ENCODE measurements around the gene KRT38.
"Not testable (repeated sequence)": the region's sequence is repeated elsewhere in the genome, so short reads cannot be mapped to it uniquely, and the experiment has no call there.

The KRT38 gene

DNA sequence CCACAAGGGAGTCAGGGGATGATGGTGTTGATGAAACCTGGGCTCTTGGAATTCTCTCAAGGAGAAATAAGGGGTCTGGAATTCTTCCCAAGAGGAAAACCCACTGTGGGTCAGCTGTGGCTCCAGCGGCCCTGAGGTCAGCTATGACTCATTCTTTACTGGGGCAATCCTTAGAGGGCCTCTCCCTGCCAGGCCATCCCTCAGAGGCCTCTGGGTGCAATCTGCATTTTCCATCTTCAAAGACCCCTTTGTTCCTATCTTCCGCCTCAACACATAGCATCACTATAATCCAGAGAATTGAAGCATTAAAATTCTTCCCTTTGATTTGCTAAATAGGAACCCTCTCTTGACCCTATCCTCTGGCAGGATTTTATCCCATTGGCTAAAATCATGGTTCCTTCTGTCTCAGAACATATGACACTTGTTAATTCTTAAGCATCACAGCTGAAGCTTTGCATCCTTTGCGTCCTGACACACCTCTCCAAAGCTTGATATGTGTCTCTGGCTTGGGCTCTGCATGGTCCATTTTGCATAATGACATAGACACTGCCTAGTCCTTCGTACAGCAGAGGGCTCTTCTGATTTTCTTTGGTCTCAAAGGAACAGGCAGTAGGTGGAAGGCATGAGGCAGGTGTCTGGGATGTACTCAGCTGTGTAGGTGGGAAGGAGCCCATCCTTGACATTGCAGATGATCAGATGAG lies 12.0 kb downstream of the KRT38 start:
- TF ChIP-seq, protein P1, sequence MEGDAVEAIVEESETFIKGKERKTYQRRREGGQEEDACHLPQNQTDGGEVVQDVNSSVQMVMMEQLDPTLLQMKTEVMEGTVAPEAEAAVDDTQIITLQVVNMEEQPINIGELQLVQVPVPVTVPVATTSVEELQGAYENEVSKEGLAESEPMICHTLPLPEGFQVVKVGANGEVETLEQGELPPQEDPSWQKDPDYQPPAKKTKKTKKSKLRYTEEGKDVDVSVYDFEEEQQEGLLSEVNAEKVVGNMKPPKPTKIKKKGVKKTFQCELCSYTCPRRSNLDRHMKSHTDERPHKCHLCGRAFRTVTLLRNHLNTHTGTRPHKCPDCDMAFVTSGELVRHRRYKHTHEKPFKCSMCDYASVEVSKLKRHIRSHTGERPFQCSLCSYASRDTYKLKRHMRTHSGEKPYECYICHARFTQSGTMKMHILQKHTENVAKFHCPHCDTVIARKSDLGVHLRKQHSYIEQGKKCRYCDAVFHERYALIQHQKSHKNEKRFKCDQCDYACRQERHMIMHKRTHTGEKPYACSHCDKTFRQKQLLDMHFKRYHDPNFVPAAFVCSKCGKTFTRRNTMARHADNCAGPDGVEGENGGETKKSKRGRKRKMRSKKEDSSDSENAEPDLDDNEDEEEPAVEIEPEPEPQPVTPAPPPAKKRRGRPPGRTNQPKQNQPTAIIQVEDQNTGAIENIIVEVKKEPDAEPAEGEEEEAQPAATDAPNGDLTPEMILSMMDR (IDR thresholded peaks at IDR 0.05; ENCODE audit: low read length, missing control alignments): no peak
- DNase-seq (ENCODE audit: low read depth): no peak
- no peak overlapping the region for H3K4me3 ChIP-seq (replicated peaks; ENCODE audit: low read depth, low read length)

DNA sequence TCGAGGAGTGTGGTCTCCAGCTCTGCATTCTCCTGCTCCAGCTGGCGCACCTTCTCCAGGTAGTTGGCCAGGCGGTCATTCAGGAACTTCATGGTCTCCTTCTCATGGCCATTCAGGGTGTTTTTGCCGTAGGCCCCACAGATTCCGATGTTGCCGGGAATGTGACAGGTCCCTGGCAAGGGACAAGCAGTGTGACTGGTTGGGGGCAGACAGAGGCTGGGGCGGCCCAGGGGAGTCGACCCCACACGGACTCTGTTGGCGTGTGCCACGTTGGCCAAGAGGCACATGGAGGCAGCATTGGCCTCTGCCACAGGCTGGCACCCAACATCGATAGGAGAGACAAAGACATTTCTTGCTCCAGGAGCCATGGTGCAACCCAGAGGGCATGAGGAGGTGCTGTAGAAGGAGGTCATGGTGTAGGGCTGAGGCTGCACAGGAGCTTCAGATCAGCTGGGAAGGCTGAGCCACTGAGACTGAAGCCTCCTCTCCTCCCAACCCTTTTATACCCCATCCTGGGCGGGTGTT lies 16.6 kb downstream of the KRT38 start, which contains the start of gene KRT37:
Gene KRT37, minus strand, starts transcription at position 475 of the 525 bp plus-strand sequence. Its CDS starts 62 bp downstream, at position 413.
- H3K4me3 ChIP-seq (replicated peaks; ENCODE audit: low read depth, low read length): no peak within 1 kb of the TSS
- TF ChIP-seq, protein P1 (IDR thresholded peaks at IDR 0.05; ENCODE audit: low read length, missing control alignments): no peak
- no peak for DNase-seq (ENCODE audit: low read depth)

DNA sequence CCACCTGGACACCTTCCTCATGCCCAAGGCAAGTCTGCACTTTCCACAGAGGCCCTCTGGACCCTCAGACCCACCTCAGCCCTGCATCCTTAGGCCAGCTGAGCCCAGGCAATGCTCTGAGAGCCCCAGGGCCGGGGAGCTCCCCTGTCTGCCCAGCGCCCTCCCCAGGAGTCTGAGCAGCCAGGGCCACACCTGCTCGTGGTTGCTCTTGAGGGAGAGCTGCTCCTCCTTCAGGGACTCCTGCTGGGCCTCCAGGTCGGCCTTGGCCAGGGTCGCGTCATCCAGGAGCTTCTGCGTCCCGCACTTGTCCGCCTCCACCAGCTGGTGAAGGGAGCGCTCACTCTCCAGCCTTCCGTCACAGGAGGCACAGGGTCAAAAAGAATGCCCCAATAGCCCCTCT lies 18.2 kb downstream of the KRT38 start:
- H3K4me3 ChIP-seq (replicated peaks; ENCODE audit: low read depth, low read length); DNase-seq (ENCODE audit: low read depth): not testable (repeated sequence)

DNA sequence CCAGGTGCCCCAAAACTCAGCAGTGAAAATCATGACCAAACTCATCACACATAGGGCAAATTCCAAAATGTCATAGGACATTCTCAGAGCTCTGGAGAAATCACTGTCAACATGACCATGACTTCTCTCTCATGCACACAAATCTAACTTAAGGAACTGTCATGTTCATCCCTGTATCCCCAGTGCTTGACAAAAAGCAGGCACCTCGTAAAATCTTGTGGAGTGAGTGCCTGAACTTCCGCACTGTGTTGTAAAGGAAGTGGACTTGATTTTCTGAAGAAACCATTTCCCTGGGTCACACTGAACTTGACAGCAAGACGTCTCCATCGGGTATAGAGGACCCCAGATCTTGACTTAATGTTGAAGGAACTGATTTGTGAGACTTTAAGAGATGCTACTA lies 19.2 kb downstream of the KRT38 start:
- TF ChIP-seq, protein P1 (IDR thresholded peaks at IDR 0.05; ENCODE audit: low read length, missing control alignments): no peak
- H3K4me3 ChIP-seq (replicated peaks; ENCODE audit: low read depth, low read length): no peak overlapping the region
- DNase-seq (ENCODE audit: low read depth): no peak

DNA sequence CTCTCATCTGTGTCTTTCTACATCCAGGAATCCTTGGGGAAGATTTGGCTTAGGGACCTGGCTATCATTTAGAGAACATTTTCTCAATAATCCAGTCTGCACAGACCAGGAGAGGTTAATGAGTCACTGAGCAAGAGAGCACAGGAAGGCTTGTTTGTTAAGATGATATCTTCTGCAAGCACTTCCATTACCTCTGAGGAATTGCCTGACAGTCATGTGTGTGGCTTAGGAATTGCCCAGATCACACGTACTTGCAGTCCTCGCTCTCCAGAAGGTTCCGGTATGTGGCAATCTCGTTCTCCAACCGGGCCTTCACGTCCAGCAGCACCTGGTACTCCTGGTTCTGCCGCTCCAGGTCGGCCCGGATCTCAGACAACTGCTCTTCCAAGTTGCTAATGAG lies 19.7 kb downstream of the KRT38 start:
- peak; percentile 13 for DNase-seq (ENCODE audit: low read depth)

DNA sequence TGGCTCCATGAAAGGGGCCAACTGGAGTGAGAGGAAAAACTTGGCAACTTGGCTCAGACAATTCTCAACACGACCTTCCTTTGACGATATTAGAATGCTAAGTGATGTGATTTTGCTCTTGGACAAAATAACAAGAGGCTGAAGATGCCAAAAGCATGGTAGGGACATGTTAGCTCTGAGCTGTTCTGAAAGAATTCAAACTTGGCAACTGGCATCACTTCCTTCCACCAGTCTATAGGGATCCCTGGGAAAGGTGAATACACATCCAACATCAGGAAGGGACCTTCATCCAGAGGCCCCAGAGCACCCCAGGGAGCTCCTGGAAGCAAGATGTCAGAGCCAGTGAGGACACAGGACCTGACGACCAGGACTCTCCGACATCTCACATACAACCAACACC lies 20.6 kb downstream of the KRT38 start:
- TF ChIP-seq, protein P1 (IDR thresholded peaks at IDR 0.05; ENCODE audit: low read length, missing control alignments): no peak
- H3K4me3 ChIP-seq (replicated peaks; ENCODE audit: low read depth, low read length): no peak overlapping the region
- DNase-seq (ENCODE audit: low read depth): no peak

More for the DNA sequence above, 19.7 kb downstream of the KRT38 start:
- H3K4me3 ChIP-seq (replicated peaks; ENCODE audit: low read depth, low read length): no peak overlapping the region
- TF ChIP-seq, protein P1 (IDR thresholded peaks at IDR 0.05; ENCODE audit: low read length, missing control alignments): no peak

DNA sequence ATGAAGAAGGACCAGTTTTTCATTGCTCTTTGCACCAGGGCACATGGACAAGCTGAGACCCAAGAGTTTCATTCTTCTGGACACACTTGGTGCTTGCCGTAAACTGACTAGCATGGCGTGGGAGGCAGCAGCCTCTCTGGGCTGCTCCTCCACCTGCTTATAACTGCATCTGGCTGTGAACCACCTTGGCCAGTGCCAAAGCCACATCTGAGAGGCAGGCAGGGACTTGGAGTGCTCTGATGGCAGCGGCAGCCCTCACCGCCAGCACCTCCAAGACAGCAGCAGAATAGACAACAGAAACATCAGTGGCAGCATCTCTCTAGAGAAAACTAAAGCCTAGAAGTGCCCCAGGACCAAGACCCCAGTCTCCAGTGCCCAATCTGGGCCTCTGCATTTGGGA lies 21.1 kb downstream of the KRT38 start:
- TF ChIP-seq, protein P1 (IDR thresholded peaks at IDR 0.05; ENCODE audit: low read length, missing control alignments): no peak
- no peak overlapping the region for H3K4me3 ChIP-seq (replicated peaks; ENCODE audit: low read depth, low read length)

More for the DNA sequence above, 21.1 kb downstream of the KRT38 start:
- DNase-seq (ENCODE audit: low read depth): no peak

Data from fibroblast of pulmonary artery (primary cell).